Astrocyte of the spinal cord (primary cell): Measurements from ENCODE around the gene PXMP2.

Experiments used
- DNase-seq: peaks from one replicate; pipeline ENCODE4 v3.0.0; 2011; ENCODE audit warnings: low read depth, low spot score
- H3K4me3 ChIP-seq: 2 replicates; pipeline ENCODE4 v1.5.1; 2011; ENCODE audit warnings: low read depth, mild to moderate bottlenecking, low read length, moderate library complexity
- in situ Hi-C: cut with HindIII; loops from 2 replicates; pipeline ENCODE4 v1.10.0; 2017; ENCODE audit warnings: low sequenced_read_pairs
- TF ChIP-seq, protein P1 (sequence below): IDR thresholded peaks from 2 replicates; pipeline ENCODE4 v1.5.1; 2012; ENCODE audit warnings: low read depth, mild to moderate bottlenecking, low read length, inconsistent platforms

Gene PXMP2

DNA sequence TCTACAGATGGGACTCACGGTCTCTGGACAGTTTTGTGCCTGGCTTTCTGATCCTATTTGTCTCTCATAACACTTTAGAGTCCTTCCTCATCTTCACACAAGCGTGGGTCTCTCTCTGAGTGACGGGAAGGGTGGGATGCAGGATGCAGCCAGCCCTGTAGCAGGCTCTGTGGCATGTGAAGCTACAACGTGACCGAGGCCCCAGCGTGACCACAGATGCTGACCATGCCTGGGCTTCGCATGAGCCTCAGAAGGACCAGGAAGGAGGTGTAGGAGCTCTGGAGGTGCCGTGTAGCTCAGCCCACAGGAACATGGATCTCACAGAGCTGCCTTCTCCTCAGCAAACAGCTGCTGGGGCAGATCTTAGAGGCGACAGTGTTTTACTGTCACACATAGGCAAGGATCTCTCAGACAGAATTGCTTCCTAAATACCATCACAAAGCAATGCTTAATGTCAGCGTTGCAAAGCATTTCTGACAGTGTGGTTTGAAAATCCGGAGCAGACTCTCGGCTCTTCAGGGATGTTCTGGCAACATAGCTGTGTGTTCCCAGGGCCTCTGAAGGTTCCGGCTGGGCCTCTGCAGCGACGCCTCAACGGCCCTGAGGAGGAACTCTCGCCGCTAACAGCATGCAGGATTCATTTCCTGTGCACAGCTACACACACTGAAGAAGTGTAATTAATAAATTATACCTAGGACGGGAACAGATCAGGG, 52.4 kb downstream of the PXMP2 start:
- no peak overlapping the region for H3K4me3 ChIP-seq
- in situ Hi-C loops = no loop called here
- no peak for DNase-seq
- TF ChIP-seq, protein P1, sequence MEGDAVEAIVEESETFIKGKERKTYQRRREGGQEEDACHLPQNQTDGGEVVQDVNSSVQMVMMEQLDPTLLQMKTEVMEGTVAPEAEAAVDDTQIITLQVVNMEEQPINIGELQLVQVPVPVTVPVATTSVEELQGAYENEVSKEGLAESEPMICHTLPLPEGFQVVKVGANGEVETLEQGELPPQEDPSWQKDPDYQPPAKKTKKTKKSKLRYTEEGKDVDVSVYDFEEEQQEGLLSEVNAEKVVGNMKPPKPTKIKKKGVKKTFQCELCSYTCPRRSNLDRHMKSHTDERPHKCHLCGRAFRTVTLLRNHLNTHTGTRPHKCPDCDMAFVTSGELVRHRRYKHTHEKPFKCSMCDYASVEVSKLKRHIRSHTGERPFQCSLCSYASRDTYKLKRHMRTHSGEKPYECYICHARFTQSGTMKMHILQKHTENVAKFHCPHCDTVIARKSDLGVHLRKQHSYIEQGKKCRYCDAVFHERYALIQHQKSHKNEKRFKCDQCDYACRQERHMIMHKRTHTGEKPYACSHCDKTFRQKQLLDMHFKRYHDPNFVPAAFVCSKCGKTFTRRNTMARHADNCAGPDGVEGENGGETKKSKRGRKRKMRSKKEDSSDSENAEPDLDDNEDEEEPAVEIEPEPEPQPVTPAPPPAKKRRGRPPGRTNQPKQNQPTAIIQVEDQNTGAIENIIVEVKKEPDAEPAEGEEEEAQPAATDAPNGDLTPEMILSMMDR = no peak

DNA sequence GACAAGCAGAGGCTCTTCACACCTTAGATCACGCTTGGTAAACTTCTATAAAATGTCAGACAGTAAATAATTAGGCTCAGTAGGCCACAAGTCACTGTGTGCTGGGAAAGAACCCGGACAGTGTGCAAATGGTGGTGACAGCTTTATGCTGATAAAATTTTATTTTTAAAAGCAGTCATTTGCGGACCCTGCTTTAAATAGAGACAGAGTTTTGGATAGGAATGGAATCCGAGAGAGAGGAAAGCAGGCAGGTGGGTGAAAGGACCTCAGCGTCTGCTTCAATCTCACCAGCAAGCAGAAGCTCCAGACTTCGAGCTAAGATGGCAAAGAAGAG, 52.9 kb downstream of the PXMP2 start:
- TF ChIP-seq, protein P1 = no peak
- in situ Hi-C loops = no loop called here
- no peak overlapping the region for H3K4me3 ChIP-seq
- DNase-seq = no peak

DNA sequence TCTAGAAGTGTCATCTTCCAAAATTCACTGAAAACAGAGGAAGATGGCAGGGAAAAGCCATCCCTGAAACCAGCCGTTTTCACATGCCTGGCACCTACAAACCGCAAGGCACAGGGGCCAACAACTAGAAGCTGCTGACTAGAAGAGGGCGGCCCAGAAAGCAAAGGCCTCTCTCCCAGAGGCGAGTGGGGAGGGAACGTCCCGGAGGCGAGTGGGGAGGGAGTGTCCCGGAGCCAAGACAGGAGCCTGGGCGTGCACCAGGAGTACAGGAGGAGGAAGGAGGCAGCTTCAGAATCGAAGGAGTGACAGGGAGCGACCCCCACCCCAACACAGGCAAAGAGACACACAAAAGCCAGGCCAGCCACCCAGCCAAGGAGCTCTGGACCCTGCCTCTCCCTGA, 53.3 kb downstream of the PXMP2 start:
- in situ Hi-C loops = no loop called here
- H3K4me3 ChIP-seq = no peak overlapping the region
- TF ChIP-seq, protein P1 = no peak
- no peak for DNase-seq

DNA sequence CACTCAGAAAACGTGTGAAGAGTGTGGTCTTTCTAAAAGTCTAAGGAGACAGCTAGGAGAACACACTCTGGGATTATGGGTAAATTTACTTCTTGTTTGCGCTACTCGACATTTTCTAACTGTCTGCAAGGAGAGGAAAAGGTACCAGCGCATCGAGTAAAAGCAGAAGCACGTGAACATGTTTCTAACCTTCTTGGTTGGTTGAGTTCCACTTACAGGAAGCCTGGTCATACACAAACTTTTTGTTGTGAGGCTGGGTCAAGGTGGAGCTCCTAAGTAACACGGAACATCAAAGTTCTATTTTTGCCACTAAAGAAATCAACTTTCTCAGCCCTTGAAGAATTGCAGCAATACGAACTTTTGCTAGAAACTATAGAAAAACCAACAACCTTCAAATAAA, 54.2 kb downstream of the PXMP2 start:
- H3K4me3 ChIP-seq = no peak overlapping the region
- TF ChIP-seq, protein P1 = no peak
- in situ Hi-C loops = no loop called here
- no peak for DNase-seq

DNA sequence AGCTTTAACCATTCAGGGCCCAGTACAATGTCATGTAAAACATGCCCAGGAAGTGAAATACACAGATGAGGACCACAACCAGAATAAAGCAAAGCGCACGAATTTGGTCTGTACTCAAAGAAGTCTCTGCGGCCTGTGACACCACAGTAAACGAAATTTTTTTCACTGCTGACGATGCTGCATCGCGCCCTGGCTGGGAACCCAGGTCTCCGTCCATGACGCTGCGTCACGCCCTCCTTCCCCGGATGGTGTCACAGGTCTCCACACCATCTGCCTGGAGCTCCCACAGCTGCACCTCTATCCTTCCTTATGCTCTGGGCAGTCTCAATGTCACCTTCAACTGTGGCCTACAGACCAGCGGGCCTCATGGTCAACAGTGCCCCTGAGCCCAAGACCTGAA, 56.4 kb downstream of the PXMP2 start:
- no peak overlapping the region for H3K4me3 ChIP-seq
- in situ Hi-C loops = no loop called here
- TF ChIP-seq, protein P1 = no peak
- no peak for DNase-seq

DNA sequence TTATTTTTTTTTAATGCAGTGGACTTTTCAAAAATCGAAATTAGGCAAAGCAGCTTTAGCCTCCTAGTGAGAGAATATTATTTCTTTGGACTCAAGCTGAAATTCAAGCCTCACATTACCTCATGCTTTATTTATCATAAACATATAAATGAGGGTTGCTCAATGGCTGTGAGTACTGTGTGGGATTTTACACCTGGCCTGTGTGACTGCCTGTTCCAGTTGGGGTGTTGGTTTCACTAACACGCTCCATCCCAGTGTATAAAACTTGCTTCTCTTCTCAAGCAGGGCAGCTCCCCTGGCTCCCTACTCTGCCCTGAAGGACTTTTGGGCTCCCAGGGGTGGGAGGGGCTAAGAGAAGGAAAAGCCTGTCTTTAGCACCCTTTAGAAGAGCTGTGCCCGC, 59.2 kb downstream of the PXMP2 start:
- no peak overlapping the region for H3K4me3 ChIP-seq
- in situ Hi-C loops = no loop called here
- TF ChIP-seq, protein P1 = no peak
- DNase-seq = no peak
